WTC11 (cell line): ENCODE measurements around the gene PRELP. TPM values are rescaled to one million over a fixed set of nuclear protein-coding genes. Genes with fewer than 3 reads are reported as not detected.
A peak's percentile ranks its signal among the peaks of the same experiment; 100 is the strongest.

Experiments
- ATAC-seq: fragments of 200-7000 bp; cut with Tn5 transposase; 2 replicates; pipeline ENCODE4 v1.10.0; 2021; ENCODE audit warnings: mild to moderate bottlenecking, moderate library complexity
- CTCF ChIA-PET: fragments of 300-600 bp; sonication (Branson Sonifier 250); formaldehyde crosslinking; loops from one replicate; lab custom pipeline; 2021; ENCODE audit warnings: antibody characterized with exemption; lab: Charles Lee
- POLR2A ChIA-PET: fragments of 350-600 bp; sonication (Branson Sonifier 250); formaldehyde crosslinking; loops from one replicate; lab custom pipeline; 2021; ENCODE audit warnings: antibody characterized with exemption; lab: Charles Lee
- DNase-seq: peaks from one replicate; pipeline ENCODE4 v3.0.0; 2021; ENCODE audit warnings: low spot score
- H3K27ac Mint-ChIP-seq: 2 replicates; pipeline ENCODE4 v1.8.0; 2021; ENCODE audit warnings: mixed read lengths
- H3K27me3 Mint-ChIP-seq: 2 replicates; pipeline ENCODE4 v1.8.0; 2021; ENCODE audit warnings: low read depth, mild to moderate bottlenecking, moderate library complexity, mixed read lengths
- H3K36me3 Mint-ChIP-seq: 2 replicates; pipeline ENCODE4 v1.8.0; 2021; ENCODE audit warnings: mixed read lengths
- H3K4me1 Mint-ChIP-seq: 2 replicates; pipeline ENCODE4 v1.8.0; 2022; ENCODE audit warnings: mixed read lengths
- H3K4me3 Mint-ChIP-seq: 2 replicates; pipeline ENCODE4 v1.8.0; 2021; ENCODE audit warnings: mild to moderate bottlenecking, moderate library complexity, mixed read lengths
- H3K9me3 Mint-ChIP-seq: 2 replicates; pipeline ENCODE4 v1.8.0; 2021; ENCODE audit warnings: mixed read lengths
- CREB1 ChIP-seq: sonication (generic); formaldehyde crosslinking; IDR thresholded peaks from 2 replicates; pipeline ENCODE4 v1.8.0; 2023; ENCODE audit warnings: mild to moderate bottlenecking, missing genetic modification reagents
- EMX1 ChIP-seq: fragments of 250-450 bp; sonication (Bioruptor Pico); IDR thresholded peaks from 2 replicates; pipeline ENCODE4 v1.8.0; 2021; ENCODE audit warnings: mild to moderate bottlenecking
- GABPB1 ChIP-seq: sonication (generic); formaldehyde crosslinking; IDR thresholded peaks from 2 replicates; pipeline ENCODE4 v1.8.1; 2023; ENCODE audit warnings: mild to moderate bottlenecking, missing genetic modification reagents
- HMGA2 ChIP-seq: fragments of 250-450 bp; sonication (Bioruptor Pico); IDR thresholded peaks from 2 replicates; pipeline ENCODE4 v1.4.0; 2021; ENCODE audit warnings: mild to moderate bottlenecking, moderate library complexity
- NFE2L1 ChIP-seq: sonication (generic); formaldehyde crosslinking; IDR thresholded peaks from 2 replicates; pipeline ENCODE4 v1.8.1; 2023; ENCODE audit warnings: missing genetic modification reagents
- TCF7 ChIP-seq: sonication (generic); formaldehyde crosslinking; IDR thresholded peaks from 2 replicates; pipeline ENCODE4 v1.8.0; 2022; ENCODE audit warnings: mild to moderate bottlenecking, low read depth, missing genetic modification reagents, moderate library complexity
- TEAD1 ChIP-seq: sonication (generic); formaldehyde crosslinking; IDR thresholded peaks from 2 replicates; pipeline ENCODE4 v1.8.0; 2022; ENCODE audit warnings: mild to moderate bottlenecking, missing genetic modification reagents
- TEAD4 ChIP-seq: sonication (generic); formaldehyde crosslinking; IDR thresholded peaks from 2 replicates; pipeline ENCODE4 v1.8.0; 2022; ENCODE audit warnings: mild to moderate bottlenecking, missing genetic modification reagents
- USF2 ChIP-seq: sonication (generic); formaldehyde crosslinking; IDR thresholded peaks from 2 replicates; pipeline ENCODE4 v1.8.1; 2023; ENCODE audit warnings: mild to moderate bottlenecking, missing genetic modification reagents, moderate library complexity
- ZMAT4 ChIP-seq: fragments of 250-450 bp; sonication (Bioruptor Pico); IDR thresholded peaks from 2 replicates; pipeline ENCODE4 v1.9.0; 2021; ENCODE audit warnings: mild to moderate bottlenecking
- ZNF219 ChIP-seq: sonication (generic); formaldehyde crosslinking; IDR thresholded peaks from 2 replicates; pipeline ENCODE4 v1.8.0; 2023; ENCODE audit warnings: missing genetic modification reagents, mild to moderate bottlenecking, borderline replicate concordance
- ZNF232 ChIP-seq: sonication (generic); formaldehyde crosslinking; IDR thresholded peaks from 2 replicates; pipeline ENCODE4 v1.8.0; 2022; ENCODE audit warnings: mild to moderate bottlenecking, missing genetic modification reagents
- total RNA-seq: library from RNA; stranded (reverse); gene quantifications from 3 replicates; pipeline ENCODE4 v1.2.3, GENCODE V29; 2021
- TF ChIP-seq, protein P1 (sequence below): sonication (generic); formaldehyde crosslinking; IDR thresholded peaks from 2 replicates; pipeline ENCODE4 v1.8.1; 2023; ENCODE audit warnings: mild to moderate bottlenecking, moderate library complexity, missing genetic modification reagents
- TF ChIP-seq, protein P2 (sequence below): fragments of 250-450 bp; sonication (Bioruptor Pico); IDR thresholded peaks from 2 replicates; pipeline ENCODE4 v1.9.0; 2021; ENCODE audit warnings: mild to moderate bottlenecking, borderline replicate concordance
- TF ChIP-seq, protein P3 (sequence below): sonication (generic); formaldehyde crosslinking; IDR thresholded peaks from 2 replicates; pipeline ENCODE4 v1.8.0; 2022; ENCODE audit warnings: mild to moderate bottlenecking, missing genetic modification reagents

Gene PRELP
- total RNA-seq, 1 experiment from 2014 or later = 0.17 TPM

DNA sequence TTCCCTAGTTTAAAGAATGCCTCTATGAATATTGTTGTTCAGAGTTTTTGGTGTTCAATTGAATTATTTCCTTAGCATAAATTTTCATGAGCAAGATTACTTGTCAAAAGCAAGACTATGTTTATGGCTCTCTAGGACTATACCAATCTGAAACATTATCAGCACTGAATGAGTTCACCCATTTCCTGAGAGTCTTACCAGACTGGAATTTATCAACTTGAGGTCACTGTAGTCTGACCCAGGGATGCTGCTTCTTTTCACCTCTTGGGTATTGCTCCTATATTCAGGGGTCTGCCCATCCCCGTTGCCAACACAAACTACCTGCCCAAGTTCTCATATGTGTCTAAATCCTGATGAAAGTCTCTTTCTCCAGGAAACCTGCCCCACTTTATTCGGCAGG lies 61.0 kb downstream of the PRELP start:
- DNase-seq = no peak
- Mint-ChIP-seq H3K27me3 (no peaks in the 10 kb centered on the region; the same call in 1 of the 2 replicates), H3K36me3 (no peaks in the 10 kb centered on the region), H3K27ac (no peak overlapping the region), H3K9me3 (no peaks in the 10 kb centered on the region), H3K4me3 (no peak overlapping the region), H3K4me1 (peaks cover 8% of the 10 kb centered on the region)
- ChIA-PET POLR2A (no interaction called here), CTCF (no interaction called here)
- TF ChIP-seq ZNF232 = no peak
- TF ChIP-seq, protein P1, sequence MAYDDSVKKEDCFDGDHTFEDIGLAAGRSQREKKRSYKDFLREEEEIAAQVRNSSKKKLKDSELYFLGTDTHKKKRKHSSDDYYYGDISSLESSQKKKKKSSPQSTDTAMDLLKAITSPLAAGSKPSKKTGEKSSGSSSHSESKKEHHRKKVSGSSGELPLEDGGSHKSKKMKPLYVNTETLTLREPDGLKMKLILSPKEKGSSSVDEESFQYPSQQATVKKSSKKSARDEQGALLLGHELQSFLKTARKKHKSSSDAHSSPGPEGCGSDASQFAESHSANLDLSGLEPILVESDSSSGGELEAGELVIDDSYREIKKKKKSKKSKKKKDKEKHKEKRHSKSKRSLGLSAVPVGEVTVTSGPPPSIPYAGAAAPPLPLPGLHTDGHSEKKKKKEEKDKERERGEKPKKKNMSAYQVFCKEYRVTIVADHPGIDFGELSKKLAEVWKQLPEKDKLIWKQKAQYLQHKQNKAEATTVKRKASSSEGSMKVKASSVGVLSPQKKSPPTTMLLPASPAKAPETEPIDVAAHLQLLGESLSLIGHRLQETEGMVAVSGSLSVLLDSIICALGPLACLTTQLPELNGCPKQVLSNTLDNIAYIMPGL (CRISPR knock-in tag) = no peak
- no peak for TF ChIP-seq TCF7 (CRISPR knock-in tag)
- no peak for TF ChIP-seq NFE2L1 (CRISPR knock-in tag)
- TF ChIP-seq CREB1 (CRISPR knock-in tag) = no peak
- TF ChIP-seq ZNF219 = no peak
- TF ChIP-seq, protein P2, sequence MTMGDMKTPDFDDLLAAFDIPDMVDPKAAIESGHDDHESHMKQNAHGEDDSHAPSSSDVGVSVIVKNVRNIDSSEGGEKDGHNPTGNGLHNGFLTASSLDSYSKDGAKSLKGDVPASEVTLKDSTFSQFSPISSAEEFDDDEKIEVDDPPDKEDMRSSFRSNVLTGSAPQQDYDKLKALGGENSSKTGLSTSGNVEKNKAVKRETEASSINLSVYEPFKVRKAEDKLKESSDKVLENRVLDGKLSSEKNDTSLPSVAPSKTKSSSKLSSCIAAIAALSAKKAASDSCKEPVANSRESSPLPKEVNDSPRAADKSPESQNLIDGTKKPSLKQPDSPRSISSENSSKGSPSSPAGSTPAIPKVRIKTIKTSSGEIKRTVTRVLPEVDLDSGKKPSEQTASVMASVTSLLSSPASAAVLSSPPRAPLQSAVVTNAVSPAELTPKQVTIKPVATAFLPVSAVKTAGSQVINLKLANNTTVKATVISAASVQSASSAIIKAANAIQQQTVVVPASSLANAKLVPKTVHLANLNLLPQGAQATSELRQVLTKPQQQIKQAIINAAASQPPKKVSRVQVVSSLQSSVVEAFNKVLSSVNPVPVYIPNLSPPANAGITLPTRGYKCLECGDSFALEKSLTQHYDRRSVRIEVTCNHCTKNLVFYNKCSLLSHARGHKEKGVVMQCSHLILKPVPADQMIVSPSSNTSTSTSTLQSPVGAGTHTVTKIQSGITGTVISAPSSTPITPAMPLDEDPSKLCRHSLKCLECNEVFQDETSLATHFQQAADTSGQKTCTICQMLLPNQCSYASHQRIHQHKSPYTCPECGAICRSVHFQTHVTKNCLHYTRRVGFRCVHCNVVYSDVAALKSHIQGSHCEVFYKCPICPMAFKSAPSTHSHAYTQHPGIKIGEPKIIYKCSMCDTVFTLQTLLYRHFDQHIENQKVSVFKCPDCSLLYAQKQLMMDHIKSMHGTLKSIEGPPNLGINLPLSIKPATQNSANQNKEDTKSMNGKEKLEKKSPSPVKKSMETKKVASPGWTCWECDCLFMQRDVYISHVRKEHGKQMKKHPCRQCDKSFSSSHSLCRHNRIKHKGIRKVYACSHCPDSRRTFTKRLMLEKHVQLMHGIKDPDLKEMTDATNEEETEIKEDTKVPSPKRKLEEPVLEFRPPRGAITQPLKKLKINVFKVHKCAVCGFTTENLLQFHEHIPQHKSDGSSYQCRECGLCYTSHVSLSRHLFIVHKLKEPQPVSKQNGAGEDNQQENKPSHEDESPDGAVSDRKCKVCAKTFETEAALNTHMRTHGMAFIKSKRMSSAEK (CRISPR knock-in tag) = no peak
- TF ChIP-seq TEAD4 (CRISPR knock-in tag) = no peak
- no peak for TF ChIP-seq USF2 (CRISPR knock-in tag)
- no peak for TF ChIP-seq ZMAT4 (CRISPR knock-in tag)
- TF ChIP-seq HMGA2 (CRISPR knock-in tag) = no peak
- ATAC-seq = no peak

- peaks cover 8% of the 10 kb centered on the region for H3K4me1 Mint-ChIP-seq
- TF ChIP-seq, protein P3, sequence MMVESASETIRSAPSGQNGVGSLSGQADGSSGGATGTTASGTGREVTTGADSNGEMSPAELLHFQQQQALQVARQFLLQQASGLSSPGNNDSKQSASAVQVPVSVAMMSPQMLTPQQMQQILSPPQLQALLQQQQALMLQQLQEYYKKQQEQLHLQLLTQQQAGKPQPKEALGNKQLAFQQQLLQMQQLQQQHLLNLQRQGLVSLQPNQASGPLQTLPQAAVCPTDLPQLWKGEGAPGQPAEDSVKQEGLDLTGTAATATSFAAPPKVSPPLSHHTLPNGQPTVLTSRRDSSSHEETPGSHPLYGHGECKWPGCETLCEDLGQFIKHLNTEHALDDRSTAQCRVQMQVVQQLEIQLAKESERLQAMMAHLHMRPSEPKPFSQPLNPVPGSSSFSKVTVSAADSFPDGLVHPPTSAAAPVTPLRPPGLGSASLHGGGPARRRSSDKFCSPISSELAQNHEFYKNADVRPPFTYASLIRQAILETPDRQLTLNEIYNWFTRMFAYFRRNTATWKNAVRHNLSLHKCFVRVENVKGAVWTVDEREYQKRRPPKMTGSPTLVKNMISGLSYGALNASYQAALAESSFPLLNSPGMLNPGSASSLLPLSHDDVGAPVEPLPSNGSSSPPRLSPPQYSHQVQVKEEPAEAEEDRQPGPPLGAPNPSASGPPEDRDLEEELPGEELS (CRISPR knock-in tag) = no peak
- TF ChIP-seq EMX1 (CRISPR knock-in tag) (no peak), TEAD1 (no peak), GABPB1 (peak; percentile 85)
- DNase-seq (no peak), ATAC-seq (no peak)
- POLR2A ChIA-PET = no interaction called here
- H3K4me3 Mint-ChIP-seq = no peak overlapping the region
- H3K9me3 Mint-ChIP-seq = no peaks in the 10 kb centered on the region
- H3K36me3 Mint-ChIP-seq = no peaks in the 10 kb centered on the region
- no peaks in the 10 kb centered on the region; the same call in 1 of the 2 replicates for H3K27me3 Mint-ChIP-seq
- H3K27ac Mint-ChIP-seq = no peak overlapping the region
- CTCF ChIA-PET = no interaction called here
Measured at GRCh38 chr1:203536980-203537455, 61.4 kb downstream of the PRELP start.
